Measurements from ENCODE around the gene PDLIM5.
"Not testable (repeated sequence)": the region's sequence is repeated elsewhere in the genome, so short reads cannot be mapped to it uniquely, and the experiment has no call there.

PDLIM5 gene

GRCh38 chr4:94613248-94613647, 161.5 kb downstream of the PDLIM5 start:
- no peak for DNase-seq

- no peak for DNase-seq
Observed at GRCh38 chr4:94615451-94615850, 163.7 kb downstream of the PDLIM5 start.

- no peak for DNase-seq
Observed at GRCh38 chr4:94621491-94622080, 169.8 kb downstream of the PDLIM5 start.

GRCh38 chr4:94623126-94623911, 171.6 kb downstream of the PDLIM5 start:
- DNase-seq, result no peak

GRCh38 chr4:94626942-94627341, 175.2 kb downstream of the PDLIM5 start:
- no peak for DNase-seq

- DNase-seq, result not testable (repeated sequence)
Observed at GRCh38 chr4:94629058-94629457, 177.3 kb downstream of the PDLIM5 start.

- DNase-seq, result no peak
Observed at GRCh38 chr4:94629837-94630236, 178.1 kb downstream of the PDLIM5 start.

- DNase-seq, result no peak
Observed at GRCh38 chr4:94634271-94634670, 182.5 kb downstream of the PDLIM5 start.

- no peak for DNase-seq
Observed at GRCh38 chr4:94635177-94635576, 183.4 kb downstream of the PDLIM5 start.

GRCh38 chr4:94636004-94636403, 184.3 kb downstream of the PDLIM5 start:
- DNase-seq, result no peak

GRCh38 chr4:94639298-94639697, 187.6 kb downstream of the PDLIM5 start:
- no peak for DNase-seq

GRCh38 chr4:94640151-94640550, 188.4 kb downstream of the PDLIM5 start:
- no peak for DNase-seq

- DNase-seq, result no peak
Observed at GRCh38 chr4:94641702-94642560, 190.2 kb downstream of the PDLIM5 start.

- DNase-seq, result no peak
Observed at GRCh38 chr4:94642561-94642866, 190.8 kb downstream of the PDLIM5 start.

GRCh38 chr4:94648699-94649098, 197.0 kb downstream of the PDLIM5 start:
- no peak for DNase-seq

- DNase-seq, result no peak
Observed at GRCh38 chr4:94649381-94650133, 197.8 kb downstream of the PDLIM5 start.

- no peak for DNase-seq
Observed at GRCh38 chr4:94650134-94650495, 198.4 kb downstream of the PDLIM5 start.

GRCh38 chr4:94650690-94651089, 198.9 kb downstream of the PDLIM5 start:
- DNase-seq, result no peak

GRCh38 chr4:94653095-94653649, 201.4 kb downstream of the PDLIM5 start:
- DNase-seq, result no peak

GRCh38 chr4:94653984-94654609, 202.4 kb downstream of the PDLIM5 start:
- DNase-seq, result no peak

- DNase-seq, result no peak
Observed at GRCh38 chr4:94654714-94655113, 203.0 kb downstream of the PDLIM5 start.

- no peak for DNase-seq
Observed at GRCh38 chr4:94660614-94661013, 208.9 kb downstream of the PDLIM5 start.

All from stimulated activated CD4-positive, alpha-beta T cell treated with anti-CD3 and anti-CD28 coated beads, Interleukin-12 subunit alpha, Interleukin-12 subunit beta, amount 100 ng/mL, for 4 hours (primary cell).